Transverse colon (tissue), 4 donors: ENCODE data around the gene RTP3. TPM values are rescaled to one million over a fixed set of nuclear protein-coding genes. Genes with fewer than 3 reads are reported as not detected.

Source experiments
- DNase-seq: peaks from one replicate; pipeline ENCODE4 v3.0.0-alpha.2; 2019
- H3K27ac ChIP-seq, 4 donors: fragments of 200-600 bp; sonication (generic); 2 replicates each; pipeline ENCODE4 v1.5.1; 2016 to 2018; ENCODE audit warnings: inconsistent platforms in 4 of 4
- H3K27me3 ChIP-seq: fragments of 200-600 bp; sonication (generic); 2 replicates; pipeline ENCODE4 v1.5.1; 2017; ENCODE audit warnings: inconsistent platforms
- H3K36me3 ChIP-seq, 4 donors: fragments of 200-600 bp; sonication (generic); 2 replicates each; pipeline ENCODE4 v1.5.1; 2017 to 2019; ENCODE audit warnings: inconsistent platforms in 4 of 4
- H3K4me1 ChIP-seq, 4 donors: fragments of 200-600 bp; sonication (generic); 2 replicates each; pipeline ENCODE4 v1.5.1; 2017 to 2020; ENCODE audit warnings: inconsistent platforms in 4 of 4
- H3K4me3 ChIP-seq, 4 donors: fragments of 200-600 bp; sonication (generic); 1 replicate in 1 of 4; 2 replicates in 3 of 4; pipeline versions ENCODE4 v1.5.1 to v1.6.1; 2017 to 2019; ENCODE audit warnings: inconsistent platforms in 4 of 4
- H3K9me3 ChIP-seq, 2 donors: fragments of 200-600 bp; sonication (generic); 2 replicates each; pipeline ENCODE4 v1.5.1; 2017 to 2019; ENCODE audit warnings: inconsistent platforms in 2 of 2
- CTCF ChIP-seq, 5 experiments: fragments of 200-600 bp in 3 of 5; fragments of 450-650 bp in 2 of 5; sonication (generic) in 3 of 5; IDR thresholded peaks; 1 replicate in 2 of 5; 2 replicates in 3 of 5; pipeline ENCODE4 v1.5.1; 2016 to 2017; ENCODE audit warnings: antibody characterized with exemption in 5 of 5, inconsistent platforms in 3 of 5, mild to moderate bottlenecking in 2 of 5, moderate library complexity in 1 of 5
- EP300 ChIP-seq: sonication (generic); formaldehyde crosslinking; IDR thresholded peaks from one replicate; pipeline ENCODE4 v1.6.1; 2017; ENCODE audit warnings: antibody characterized with exemption, low read depth
- POLR2A ChIP-seq: fragments of 450-650 bp; IDR thresholded peaks from one replicate; pipeline ENCODE4 v1.6.1; 2016; ENCODE audit warnings: antibody characterized with exemption, mild to moderate bottlenecking, moderate library complexity
- POLR2AphosphoS5 ChIP-seq, 3 donors: sonication (generic); formaldehyde crosslinking; IDR thresholded peaks; one replicate each; pipeline ENCODE4 v1.6.1; 2016; ENCODE audit warnings: antibody characterized with exemption in 3 of 3
- WGBS, 2 donors: methylation state at CpG; one replicate each; pipeline ENCODE4 v1.1.5; 2018; ENCODE audit warnings: low coverage in 1 of 2; 5-methylcytosine and 5-hydroxymethylcytosine counted together
- in situ Hi-C, 4 donors: fragments of 200-750 bp; cut with MboI; loops; one replicate each; pipeline versions ENCODE4 v1.15.0 to v1.15.1; 2017; ENCODE audit warnings: low sequenced_read_pairs in 3 of 4, low pct_ligation_motif_present in 1 of 4, low pct_unique_long_range_greater_than_20kb in 1 of 4
- intact Hi-C: fragments of 100-400 bp; cut with DNase I; formaldehyde crosslinking; loops from one replicate; pipeline ENCODE4 v1.15.1; 2023; ENCODE audit warnings: low total_unique reads
- total RNA-seq, 4 donors: library from RNA; depleted of rRNA; stranded (reverse); fragments of >200 nt; gene quantifications; one replicate each; pipeline ENCODE4 v1.1.0, GENCODE V29; 2016

Gene RTP3
- total RNA-seq, 4 donors from 2014 or later = not detected

GRCh38 chr3:46549989-46550388 is 52.2 kb downstream of the RTP3 start:
- no peaks in the 10 kb centered on the region for H3K9me3 ChIP-seq
- TF ChIP-seq EP300 (no peak), POLR2AphosphoS5 (IDR thresholded peaks at IDR 0.05) (no peak), POLR2A (no peak), CTCF (IDR thresholded peaks at IDR 0.05) (no peak)
- H3K36me3 ChIP-seq = no peaks in the 10 kb centered on the region
- no peak overlapping the region for H3K27ac ChIP-seq
- no peak overlapping the region for H3K4me3 ChIP-seq
- peaks cover 0 to 9% (median 0%) of the 10 kb centered on the region in 4 donors for H3K4me1 ChIP-seq
- intact Hi-C loops = no loop called here
- H3K27me3 ChIP-seq = no peaks in the 10 kb centered on the region
- in situ Hi-C loops = loop anchor here in 1 of 4 donors (10.0 kb wide), 1 partner anchor 45 kb away; no protein-coding TSS in a partner anchor
- 65% methylated on average over 1 of the region's 1 CpG; no CpG with 5 or more reads in 1 of the 2 donors for WGBS, 2 donors
- DNase-seq = no peak

Other genes starting within 250 kb of the RTP3 start
- gene CCR2, start 143.9 kb upstream of the RTP3 start, total RNA-seq = 1 to 10 TPM in 2 of 4 donors, not detected in 2; 1.8 to 4.6 TPM
- 1 to 10 TPM in 3 of 4 donors, not detected in 1; 1.1 to 3.7 (median 1.4) TPM for gene CCR5, start 127.0 kb upstream of the RTP3 start, total RNA-seq
- 10 to 100 TPM in 2 of 4 donors, 1 to 10 TPM in 2; 2.6 to 13.9 (median 9.8) TPM for gene CCRL2, start 90.7 kb upstream of the RTP3 start, total RNA-seq
- gene LTF, start 33.1 kb upstream of the RTP3 start, total RNA-seq = 1 to 10 TPM in 1 of 4 donors, under 1 TPM in 1, not detected in 2; 0.14 to 3.3 TPM
- 1 to 10 TPM in 2 of 4 donors, under 1 TPM in 1, not detected in 1; 1.00 to 2.0 (median 1.6) TPM for gene LRRC2, start 68.3 kb downstream of the RTP3 start, total RNA-seq
- not detected for gene FAM240A, start 114.5 kb downstream of the RTP3 start, total RNA-seq
- 100 to 1,000 TPM in 2 of 4 donors, 10 to 100 TPM in 2; 67.5 to 212 (median 116) TPM for gene ALS2CL, start 195.7 kb downstream of the RTP3 start, total RNA-seq
- gene TMIE, start 203.4 kb downstream of the RTP3 start, total RNA-seq = not detected
- under 1 TPM in 1 of 4 donors, not detected in 3; 0.14 TPM for gene PRSS50, start 219.9 kb downstream of the RTP3 start, total RNA-seq